SKM-1 treated with dmso at 0.1 percent for 144 hours (cell line): ENCODE measurements around the gene STXBP6.
"Not testable (repeated sequence)": the region's sequence is repeated elsewhere in the genome, so short reads cannot be mapped to it uniquely, and the experiment has no call there.

Experiments used
- DNase-seq: peaks from one replicate; lab custom pipeline; 2025; ENCODE audit not compliant: unreplicated experiment; lab: John Stamatoyannopoulos, UW

Gene STXBP6

GRCh38 chr14:24774187-24774915 lies 275.6 kb downstream of the STXBP6 start:
- no peak for DNase-seq

- DNase-seq = not testable (repeated sequence)
Measured at GRCh38 chr14:24773564-24773963, 276.4 kb downstream of the STXBP6 start.

- DNase-seq = no peak
Measured at GRCh38 chr14:24766434-24766833, 283.5 kb downstream of the STXBP6 start.

- DNase-seq = no peak
Measured at GRCh38 chr14:24761141-24761540, 288.8 kb downstream of the STXBP6 start.
